ENCODE data around the gene ERCC1. TPM values are rescaled to one million over a fixed set of nuclear protein-coding genes. Genes with fewer than 3 reads are reported as not detected.

The ERCC1 gene
- total RNA-seq, 1 donor from 2014 or later, result 67.5 TPM

DNA sequence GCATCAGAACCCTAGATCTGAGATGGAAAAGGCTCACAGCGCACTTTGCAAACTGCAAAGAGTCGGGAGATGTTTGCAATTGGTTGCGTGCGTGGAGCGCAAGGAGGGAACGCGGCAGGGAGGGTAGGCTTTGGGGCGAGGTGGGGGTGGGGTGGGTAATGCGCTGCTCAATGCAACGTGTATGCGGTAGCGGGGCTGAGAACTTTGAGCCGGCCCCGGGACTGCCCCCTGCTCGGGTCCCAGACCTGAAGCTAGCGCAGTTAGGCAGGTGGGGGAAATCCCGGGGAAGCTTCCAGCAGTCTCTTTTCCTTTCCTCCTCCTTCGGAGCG is 45.0 kb upstream of the ERCC1 start:
- Histone ChIP-seq H3K79me2 (ENCODE audit: insufficient read depth, low read length) (no peaks in the 10 kb centered on the region), H4K20me1 (ENCODE audit: insufficient read depth, low read length) (peaks cover 26% of the 10 kb centered on the region), H2AFZ (ENCODE audit: low read depth, low read length) (no peak overlapping the region), H3K36me3 (ENCODE audit: insufficient read depth, low read length) (no peaks in the 10 kb centered on the region), H3K9ac (ENCODE audit: low read length) (peak overlapping the region; percentile 96), H3K4me2 (ENCODE audit: low read length) (peak overlapping the region; percentile 97), H3K4me1 (ENCODE audit: insufficient read depth, low read length) (peaks cover 30% of the 10 kb centered on the region), H3K4me3 (ENCODE audit: insufficient read depth, low read depth, low read length) (peak overlapping the region; percentile 76), H3K27ac (ENCODE audit: low read depth, low read length) (peak overlapping the region; percentile 93), H3K27me3 (ENCODE audit: insufficient read depth, low read length) (no peaks in the 10 kb centered on the region), H3K9me3 (ENCODE audit: insufficient read depth, low read depth, low read length) (no peaks in the 10 kb centered on the region)
- no peak for DNase-seq (ENCODE audit: low read depth)
- no peaks in the 10 kb centered on the region for H3K9me3 Mint-ChIP-seq (ENCODE audit: unreplicated experiment)
- H3K36me3 Mint-ChIP-seq (ENCODE audit: low read depth, unreplicated experiment), result peaks cover 3% of the 10 kb centered on the region
- no peaks in the 10 kb centered on the region for H3K27me3 Mint-ChIP-seq (ENCODE audit: low read depth, unreplicated experiment)
- peak overlapping the region; percentile 97 for H3K27ac Mint-ChIP-seq (ENCODE audit: unreplicated experiment)
- TF ChIP-seq, protein P1, sequence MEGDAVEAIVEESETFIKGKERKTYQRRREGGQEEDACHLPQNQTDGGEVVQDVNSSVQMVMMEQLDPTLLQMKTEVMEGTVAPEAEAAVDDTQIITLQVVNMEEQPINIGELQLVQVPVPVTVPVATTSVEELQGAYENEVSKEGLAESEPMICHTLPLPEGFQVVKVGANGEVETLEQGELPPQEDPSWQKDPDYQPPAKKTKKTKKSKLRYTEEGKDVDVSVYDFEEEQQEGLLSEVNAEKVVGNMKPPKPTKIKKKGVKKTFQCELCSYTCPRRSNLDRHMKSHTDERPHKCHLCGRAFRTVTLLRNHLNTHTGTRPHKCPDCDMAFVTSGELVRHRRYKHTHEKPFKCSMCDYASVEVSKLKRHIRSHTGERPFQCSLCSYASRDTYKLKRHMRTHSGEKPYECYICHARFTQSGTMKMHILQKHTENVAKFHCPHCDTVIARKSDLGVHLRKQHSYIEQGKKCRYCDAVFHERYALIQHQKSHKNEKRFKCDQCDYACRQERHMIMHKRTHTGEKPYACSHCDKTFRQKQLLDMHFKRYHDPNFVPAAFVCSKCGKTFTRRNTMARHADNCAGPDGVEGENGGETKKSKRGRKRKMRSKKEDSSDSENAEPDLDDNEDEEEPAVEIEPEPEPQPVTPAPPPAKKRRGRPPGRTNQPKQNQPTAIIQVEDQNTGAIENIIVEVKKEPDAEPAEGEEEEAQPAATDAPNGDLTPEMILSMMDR (IDR thresholded peaks at IDR 0.05; ENCODE audit: insufficient read depth, low read depth, low read length), result no peak
- no peak for TF ChIP-seq EZH2 (IDR thresholded peaks at IDR 0.05; ENCODE audit: insufficient read depth, low read length)
- peak overlapping the region; percentile 88 for H3K4me3 Mint-ChIP-seq (ENCODE audit: unreplicated experiment)
- peaks cover 10% of the 10 kb centered on the region for H3K4me1 Mint-ChIP-seq (ENCODE audit: low read depth, unreplicated experiment)
- FAIRE-seq, result no peak

DNA sequence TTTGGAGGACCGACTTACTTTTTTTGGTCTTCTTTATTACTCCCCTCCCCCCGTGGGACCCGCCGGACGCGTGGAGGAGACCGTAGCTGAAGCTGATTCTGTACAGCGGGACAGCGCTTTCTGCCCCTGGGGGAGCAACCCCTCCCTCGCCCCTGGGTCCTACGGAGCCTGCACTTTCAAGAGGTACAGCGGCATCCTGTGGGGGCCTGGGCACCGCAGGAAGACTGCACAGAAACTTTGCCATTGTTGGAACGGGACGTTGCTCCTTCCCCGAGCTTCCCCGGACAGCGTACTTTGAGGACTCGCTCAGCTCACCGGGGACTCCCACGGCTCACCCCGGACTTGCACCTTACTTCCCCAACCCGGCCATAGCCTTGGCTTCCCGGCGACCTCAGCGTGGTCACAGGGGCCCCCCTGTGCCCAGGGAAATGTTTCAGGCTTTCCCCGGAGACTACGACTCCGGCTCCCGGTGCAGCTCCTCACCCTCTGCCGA is 44.5 kb upstream of the ERCC1 start:
- Mint-ChIP-seq H3K27ac (ENCODE audit: unreplicated experiment) (peak overlapping the region; percentile 97), H3K4me3 (ENCODE audit: unreplicated experiment) (peak overlapping the region; percentile 88), H3K36me3 (ENCODE audit: low read depth, unreplicated experiment) (peaks cover 3% of the 10 kb centered on the region), H3K4me1 (ENCODE audit: low read depth, unreplicated experiment) (peaks cover 10% of the 10 kb centered on the region), H3K27me3 (ENCODE audit: low read depth, unreplicated experiment) (no peaks in the 10 kb centered on the region), H3K9me3 (ENCODE audit: unreplicated experiment) (no peaks in the 10 kb centered on the region)
- peak overlapping the region; percentile 76 for H3K4me3 ChIP-seq (ENCODE audit: insufficient read depth, low read depth, low read length)
- no peaks in the 10 kb centered on the region for H3K27me3 ChIP-seq (ENCODE audit: insufficient read depth, low read length)
- H3K4me1 ChIP-seq (ENCODE audit: insufficient read depth, low read length), result peaks cover 30% of the 10 kb centered on the region
- peak overlapping the region; percentile 96 for H3K9ac ChIP-seq (ENCODE audit: low read length)
- no peaks in the 10 kb centered on the region for H3K79me2 ChIP-seq (ENCODE audit: insufficient read depth, low read length)
- H2AFZ ChIP-seq (ENCODE audit: low read depth, low read length), result no peak overlapping the region
- DNase-seq (ENCODE audit: low read depth) (no peak), FAIRE-seq (no peak)
- H4K20me1 ChIP-seq (ENCODE audit: insufficient read depth, low read length), result peaks cover 26% of the 10 kb centered on the region
- no peaks in the 10 kb centered on the region for H3K36me3 ChIP-seq (ENCODE audit: insufficient read depth, low read length)
- H3K9me3 ChIP-seq (ENCODE audit: insufficient read depth, low read depth, low read length), result no peaks in the 10 kb centered on the region
- peak overlapping the region; percentile 93 for H3K27ac ChIP-seq (ENCODE audit: low read depth, low read length)
- TF ChIP-seq, protein P1 (IDR thresholded peaks at IDR 0.05; ENCODE audit: insufficient read depth, low read depth, low read length), result no peak
- TF ChIP-seq EZH2 (IDR thresholded peaks at IDR 0.05; ENCODE audit: insufficient read depth, low read length), result no peak
- H3K4me2 ChIP-seq (ENCODE audit: low read length), result peak overlapping the region; percentile 97

DNA sequence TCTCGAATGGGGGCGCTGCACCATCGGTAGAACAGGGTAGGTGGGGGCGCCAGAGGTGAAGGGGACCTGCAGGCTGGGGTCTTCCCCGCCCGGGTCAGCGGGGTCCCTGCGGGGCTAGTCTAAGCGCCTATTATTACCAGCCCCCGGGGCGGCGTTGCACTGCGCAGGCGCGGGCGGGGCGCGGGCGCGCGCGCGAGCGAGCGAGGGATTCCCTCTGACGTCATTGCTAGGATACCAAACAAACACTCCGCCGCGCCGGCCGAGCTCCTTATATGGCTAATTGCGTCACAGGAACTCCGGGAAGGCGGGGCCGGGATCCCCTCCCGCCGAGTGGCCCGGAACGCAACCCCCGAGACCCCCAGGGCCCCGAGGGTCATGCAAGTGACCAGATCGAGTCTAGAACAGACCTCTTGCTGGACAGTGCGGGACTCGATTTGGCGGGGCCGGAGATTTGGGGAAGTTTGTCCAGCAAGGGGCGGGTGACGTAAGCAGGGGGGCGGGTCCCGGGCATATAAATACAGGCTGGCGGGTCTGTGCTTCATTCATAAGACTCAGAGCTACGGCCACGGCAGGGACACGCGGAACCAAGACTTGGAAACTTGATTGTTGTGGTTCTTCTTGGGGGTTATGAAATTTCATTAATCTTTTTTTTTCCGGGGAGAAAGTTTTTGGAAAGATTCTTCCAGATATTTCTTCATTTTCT is 43.9 kb upstream of the ERCC1 start, which contains the start of gene FOSB:
Gene FOSB (plus strand): TSS at position 541 of the 703 bp plus-strand sequence. CDS start 591 bp downstream, outside the sequence.
- H3K27me3 Mint-ChIP-seq (ENCODE audit: low read depth, unreplicated experiment), result peaks cover 1% of the 10 kb centered on the region
- Histone ChIP-seq H3K4me1 (ENCODE audit: insufficient read depth, low read length) (peaks cover 28% of the 10 kb centered on the region), H3K79me2 (ENCODE audit: insufficient read depth, low read length) (no peaks in the 10 kb centered on the region), H3K27ac (ENCODE audit: low read depth, low read length) (peak within 1 kb of the TSS; percentile 98), H3K4me2 (ENCODE audit: low read length) (peak within 1 kb of the TSS; percentile 97), H3K9ac (ENCODE audit: low read length) (peak within 1 kb of the TSS; percentile 96), H2AFZ (ENCODE audit: low read depth, low read length) (peak within 1 kb of the TSS; percentile 70), H3K4me3 (ENCODE audit: insufficient read depth, low read depth, low read length) (peak within 1 kb of the TSS; percentile 76), H3K27me3 (ENCODE audit: insufficient read depth, low read length) (no peaks in the 10 kb centered on the region), H4K20me1 (ENCODE audit: insufficient read depth, low read length) (peaks cover 26% of the 10 kb centered on the region), H3K9me3 (ENCODE audit: insufficient read depth, low read depth, low read length) (no peaks in the 10 kb centered on the region), H3K36me3 (ENCODE audit: insufficient read depth, low read length) (no peaks in the 10 kb centered on the region)
- no peaks in the 10 kb centered on the region for H3K36me3 Mint-ChIP-seq (ENCODE audit: low read depth, unreplicated experiment)
- no peaks in the 10 kb centered on the region for H3K9me3 Mint-ChIP-seq (ENCODE audit: unreplicated experiment)
- no peak for FAIRE-seq
- H3K27ac Mint-ChIP-seq (ENCODE audit: unreplicated experiment), result peak within 1 kb of the TSS; percentile 97
- DNase-seq (ENCODE audit: low read depth), result peak; percentile 83
- TF ChIP-seq, protein P1 (IDR thresholded peaks at IDR 0.05; ENCODE audit: insufficient read depth, low read depth, low read length), result no peak
- no peak for TF ChIP-seq EZH2 (IDR thresholded peaks at IDR 0.05; ENCODE audit: insufficient read depth, low read length)
- H3K4me3 Mint-ChIP-seq (ENCODE audit: unreplicated experiment), result peak within 1 kb of the TSS; percentile 88
- H3K4me1 Mint-ChIP-seq (ENCODE audit: low read depth, unreplicated experiment), result peaks cover 10% of the 10 kb centered on the region
